Measurements from ENCODE around the gene ITGB3BP. TPM values are rescaled to one million over a fixed set of nuclear protein-coding genes. Genes with fewer than 3 reads are reported as not detected.

ITGB3BP gene
- total RNA-seq, 2 donors from 2014 or later = 6.7 TPM; not detected in 1

- no peak for TF ChIP-seq POLR2A (IDR thresholded peaks at IDR 0.05)
- TF ChIP-seq, protein P1, sequence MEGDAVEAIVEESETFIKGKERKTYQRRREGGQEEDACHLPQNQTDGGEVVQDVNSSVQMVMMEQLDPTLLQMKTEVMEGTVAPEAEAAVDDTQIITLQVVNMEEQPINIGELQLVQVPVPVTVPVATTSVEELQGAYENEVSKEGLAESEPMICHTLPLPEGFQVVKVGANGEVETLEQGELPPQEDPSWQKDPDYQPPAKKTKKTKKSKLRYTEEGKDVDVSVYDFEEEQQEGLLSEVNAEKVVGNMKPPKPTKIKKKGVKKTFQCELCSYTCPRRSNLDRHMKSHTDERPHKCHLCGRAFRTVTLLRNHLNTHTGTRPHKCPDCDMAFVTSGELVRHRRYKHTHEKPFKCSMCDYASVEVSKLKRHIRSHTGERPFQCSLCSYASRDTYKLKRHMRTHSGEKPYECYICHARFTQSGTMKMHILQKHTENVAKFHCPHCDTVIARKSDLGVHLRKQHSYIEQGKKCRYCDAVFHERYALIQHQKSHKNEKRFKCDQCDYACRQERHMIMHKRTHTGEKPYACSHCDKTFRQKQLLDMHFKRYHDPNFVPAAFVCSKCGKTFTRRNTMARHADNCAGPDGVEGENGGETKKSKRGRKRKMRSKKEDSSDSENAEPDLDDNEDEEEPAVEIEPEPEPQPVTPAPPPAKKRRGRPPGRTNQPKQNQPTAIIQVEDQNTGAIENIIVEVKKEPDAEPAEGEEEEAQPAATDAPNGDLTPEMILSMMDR (IDR thresholded peaks at IDR 0.05) = no peak
- H3K9me3 ChIP-seq = no peaks in the 10 kb centered on the region
- no peaks in the 10 kb centered on the region for H3K27me3 ChIP-seq
- H3K4me3 ChIP-seq = peak overlapping the region; percentile 57 to 64
- ATAC-seq (peak; percentile 33), DNase-seq (peak in 1 of 4 donors; percentile 6)
- intact Hi-C loops (cut with DNase I) = no loop called here
- H3K36me3 ChIP-seq (replicated peaks in 1 of 2; ENCODE audit: insufficient read depth in 1 of 2, low read depth in 2 of 2) = no peaks in the 10 kb centered on the region
- peaks cover 19% of the 10 kb centered on the region for H3K4me1 ChIP-seq
- H3K27ac ChIP-seq = peak overlapping the region; percentile 81 to 98 (median 92)
- 0 to 1% methylated on average over 11 of the region's 11 CpGs for WGBS, 2 donors
Observed at GRCh38 chr1:63523738-63524137, 713 bp upstream of the ITGB3BP start.

GRCh38 chr1:63516629-63517028, 6.4 kb downstream of the ITGB3BP start:
- H3K9me3 ChIP-seq = no peaks in the 10 kb centered on the region
- no peak overlapping the region for H3K27ac ChIP-seq
- WGBS, 2 donors = 79 to 87% methylated on average over 2 of the region's 2 CpGs
- ATAC-seq (no peak), DNase-seq (no peak)
- TF ChIP-seq POLR2A (IDR thresholded peaks at IDR 0.05) = no peak
- TF ChIP-seq, protein P1 (IDR thresholded peaks at IDR 0.05) = no peak
- no peaks in the 10 kb centered on the region for H3K27me3 ChIP-seq
- no peaks in the 10 kb centered on the region for H3K4me1 ChIP-seq
- intact Hi-C loops (cut with DNase I) = no loop called here
- no peaks in the 10 kb centered on the region for H3K36me3 ChIP-seq (replicated peaks in 1 of 2; ENCODE audit: insufficient read depth in 1 of 2, low read depth in 2 of 2)
- no peak overlapping the region for H3K4me3 ChIP-seq

DNA sequence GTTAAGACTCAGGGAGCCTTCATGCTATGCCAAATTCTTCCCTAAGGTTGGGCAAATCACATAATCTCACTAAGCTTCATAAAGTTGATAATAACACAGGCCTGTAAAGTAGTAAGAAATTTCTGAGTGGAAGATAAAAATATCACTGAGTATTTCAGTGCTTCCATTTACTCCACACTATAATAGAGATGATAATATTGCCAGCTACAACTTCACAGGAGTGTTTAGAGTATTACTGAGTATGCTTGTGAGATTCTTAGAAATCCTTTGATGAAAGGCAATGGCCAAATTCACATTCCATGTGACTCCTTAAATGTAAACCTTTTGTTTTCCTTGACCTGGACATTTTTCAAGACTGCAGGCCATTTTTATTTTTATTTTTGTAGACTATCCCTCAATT, 10.4 kb downstream of the ITGB3BP start:
- no peaks in the 10 kb centered on the region for H3K36me3 ChIP-seq (replicated peaks in 1 of 2; ENCODE audit: insufficient read depth in 1 of 2, low read depth in 2 of 2)
- no peak for ATAC-seq

DNA sequence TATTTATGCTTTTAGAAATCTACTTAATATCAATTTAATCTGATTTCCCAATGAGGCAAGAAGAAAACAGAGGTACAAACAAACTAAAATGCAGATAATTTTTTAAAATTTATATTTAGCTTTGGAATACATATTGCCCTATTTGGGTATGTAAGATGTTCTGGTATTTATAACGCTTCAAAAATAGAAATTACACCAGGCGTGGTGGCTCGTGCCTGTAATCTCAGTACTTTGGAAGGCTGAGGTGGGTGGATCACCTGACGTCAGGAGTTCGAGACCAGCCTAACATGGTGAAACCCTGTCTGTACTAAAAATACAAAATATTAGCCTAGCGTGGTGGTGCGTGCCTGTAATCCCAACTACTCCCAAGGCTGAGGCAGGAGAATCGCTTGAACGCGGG, 13.3 kb downstream of the ITGB3BP start:
- WGBS, 2 donors = 88% methylated on average over 10 of the region's 10 CpGs

More for the DNA sequence above, 10.4 kb downstream of the ITGB3BP start:
- Histone ChIP-seq H3K27me3 (no peaks in the 10 kb centered on the region), H3K4me3 (no peak overlapping the region), H3K27ac (no peak overlapping the region), H3K4me1 (no peaks in the 10 kb centered on the region), H3K9me3 (no peaks in the 10 kb centered on the region)
- TF ChIP-seq, protein P1 (IDR thresholded peaks at IDR 0.05) = no peak
- TF ChIP-seq POLR2A (IDR thresholded peaks at IDR 0.05) = no peak
- intact Hi-C loops (cut with DNase I) = no loop called here
- DNase-seq = no peak

DNA sequence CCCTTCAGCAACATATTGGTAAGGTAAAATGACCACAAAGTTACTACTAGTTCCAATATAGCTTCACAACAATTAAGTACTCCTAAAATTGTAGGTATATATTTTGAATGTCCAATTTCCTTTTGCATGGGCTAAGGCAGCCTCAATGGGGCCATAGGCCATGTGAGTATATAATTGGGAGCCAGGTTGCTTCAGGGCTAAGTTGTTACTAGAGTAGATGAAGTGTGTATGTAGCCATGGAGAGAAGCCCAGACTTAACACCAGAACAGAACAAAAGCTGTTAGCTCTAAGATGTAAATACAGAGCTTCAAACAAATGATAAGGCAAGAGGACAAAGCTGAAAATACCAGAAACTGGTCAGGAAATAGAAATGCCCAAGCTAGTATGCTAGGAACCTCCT, 16.2 kb downstream of the ITGB3BP start:
- no peak overlapping the region for H3K27ac ChIP-seq
- no peak for TF ChIP-seq POLR2A (IDR thresholded peaks at IDR 0.05)
- TF ChIP-seq, protein P1 (IDR thresholded peaks at IDR 0.05) = no peak
- H3K27me3 ChIP-seq = no peaks in the 10 kb centered on the region
- no peak overlapping the region for H3K4me3 ChIP-seq
- H3K9me3 ChIP-seq = no peaks in the 10 kb centered on the region
- H3K36me3 ChIP-seq (replicated peaks in 1 of 2; ENCODE audit: insufficient read depth in 1 of 2, low read depth in 2 of 2) = no peaks in the 10 kb centered on the region
- intact Hi-C loops (cut with DNase I) = no loop called here
- DNase-seq (no peak), ATAC-seq (no peak)
- no peaks in the 10 kb centered on the region for H3K4me1 ChIP-seq

More for the DNA sequence above, 13.3 kb downstream of the ITGB3BP start:
- DNase-seq (no peak), ATAC-seq (no peak)
- intact Hi-C loops (cut with DNase I) = no loop called here
- H3K27ac ChIP-seq = no peak overlapping the region
- no peaks in the 10 kb centered on the region for H3K9me3 ChIP-seq
- TF ChIP-seq POLR2A (IDR thresholded peaks at IDR 0.05) = no peak
- TF ChIP-seq, protein P1 (IDR thresholded peaks at IDR 0.05) = no peak
- no peaks in the 10 kb centered on the region for H3K36me3 ChIP-seq (replicated peaks in 1 of 2; ENCODE audit: insufficient read depth in 1 of 2, low read depth in 2 of 2)
- no peaks in the 10 kb centered on the region for H3K4me1 ChIP-seq
- H3K4me3 ChIP-seq = no peak overlapping the region
- H3K27me3 ChIP-seq = no peaks in the 10 kb centered on the region

Measured in body of pancreas (tissue), 4 donors.